Measurements from ENCODE around the gene CLDN4. TPM values are rescaled to one million over a fixed set of nuclear protein-coding genes. Genes with fewer than 3 reads are reported as not detected.
A peak's percentile ranks its signal among the peaks of the same experiment; 100 is the strongest.
"Not testable (repeated sequence)": the region's sequence is repeated elsewhere in the genome, so short reads cannot be mapped to it uniquely, and the experiment has no call there.

The CLDN4 gene
- total RNA-seq, 1 donor from 2014 or later, result 55.5 TPM

GRCh38 chr7:73811760-73812168 is 19.0 kb upstream of the CLDN4 start:
- H3K27me3 ChIP-seq (ENCODE audit: control insufficient read depth, insufficient read depth, low read length), result no peaks in the 10 kb centered on the region
- no peak overlapping the region for H3K4me3 ChIP-seq (ENCODE audit: low read depth, low read length)
- no peaks in the 10 kb centered on the region for H3K36me3 ChIP-seq (ENCODE audit: control insufficient read depth, insufficient read depth, low read length)
- TF ChIP-seq, protein P1, sequence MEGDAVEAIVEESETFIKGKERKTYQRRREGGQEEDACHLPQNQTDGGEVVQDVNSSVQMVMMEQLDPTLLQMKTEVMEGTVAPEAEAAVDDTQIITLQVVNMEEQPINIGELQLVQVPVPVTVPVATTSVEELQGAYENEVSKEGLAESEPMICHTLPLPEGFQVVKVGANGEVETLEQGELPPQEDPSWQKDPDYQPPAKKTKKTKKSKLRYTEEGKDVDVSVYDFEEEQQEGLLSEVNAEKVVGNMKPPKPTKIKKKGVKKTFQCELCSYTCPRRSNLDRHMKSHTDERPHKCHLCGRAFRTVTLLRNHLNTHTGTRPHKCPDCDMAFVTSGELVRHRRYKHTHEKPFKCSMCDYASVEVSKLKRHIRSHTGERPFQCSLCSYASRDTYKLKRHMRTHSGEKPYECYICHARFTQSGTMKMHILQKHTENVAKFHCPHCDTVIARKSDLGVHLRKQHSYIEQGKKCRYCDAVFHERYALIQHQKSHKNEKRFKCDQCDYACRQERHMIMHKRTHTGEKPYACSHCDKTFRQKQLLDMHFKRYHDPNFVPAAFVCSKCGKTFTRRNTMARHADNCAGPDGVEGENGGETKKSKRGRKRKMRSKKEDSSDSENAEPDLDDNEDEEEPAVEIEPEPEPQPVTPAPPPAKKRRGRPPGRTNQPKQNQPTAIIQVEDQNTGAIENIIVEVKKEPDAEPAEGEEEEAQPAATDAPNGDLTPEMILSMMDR (IDR thresholded peaks at IDR 0.05; ENCODE audit: insufficient read depth, low read length, severe bottlenecking), result peak; percentile 90
- DNase-seq (ENCODE audit: low read depth) (peak; percentile 54), FAIRE-seq (no peak)

- Histone ChIP-seq H3K4me3 (ENCODE audit: low read depth, low read length) (no peak overlapping the region), H3K27me3 (ENCODE audit: control insufficient read depth, insufficient read depth, low read length) (no peaks in the 10 kb centered on the region), H3K36me3 (ENCODE audit: control insufficient read depth, insufficient read depth, low read length) (no peaks in the 10 kb centered on the region)
- DNase-seq (ENCODE audit: low read depth), result no peak
- no peak for FAIRE-seq
- TF ChIP-seq, protein P1 (IDR thresholded peaks at IDR 0.05; ENCODE audit: insufficient read depth, low read length, severe bottlenecking), result no peak
Measured at GRCh38 chr7:73812996-73813395, 17.8 kb upstream of the CLDN4 start.

DNA sequence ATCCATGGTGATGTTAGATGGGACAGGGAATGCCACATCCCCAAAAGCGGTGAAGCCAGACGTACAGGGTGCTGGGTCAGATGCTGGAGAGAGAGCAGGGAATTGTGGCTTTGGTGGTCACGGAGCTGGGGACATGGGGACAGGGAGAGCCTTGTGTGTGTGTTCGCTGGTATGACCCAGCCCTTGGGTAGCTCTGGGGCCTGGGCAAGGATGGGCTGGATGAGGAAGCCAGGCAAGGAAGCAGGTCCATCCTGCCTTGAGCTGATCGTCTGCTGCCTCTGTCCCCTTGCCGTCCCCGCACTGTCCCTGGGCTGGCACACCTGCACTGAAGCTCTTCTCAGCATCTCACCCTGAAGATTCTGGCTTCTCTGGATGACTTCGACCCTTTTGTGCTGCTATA is 15.4 kb upstream of the CLDN4 start:
- H3K27me3 ChIP-seq (ENCODE audit: control insufficient read depth, insufficient read depth, low read length), result no peaks in the 10 kb centered on the region
- H3K36me3 ChIP-seq (ENCODE audit: control insufficient read depth, insufficient read depth, low read length), result no peaks in the 10 kb centered on the region
- DNase-seq (ENCODE audit: low read depth) (no peak), FAIRE-seq (no peak)
- H3K4me3 ChIP-seq (ENCODE audit: low read depth, low read length), result no peak overlapping the region
- TF ChIP-seq, protein P1 (IDR thresholded peaks at IDR 0.05; ENCODE audit: insufficient read depth, low read length, severe bottlenecking), result no peak

- Histone ChIP-seq H3K36me3 (ENCODE audit: control insufficient read depth, insufficient read depth, low read length) (no peaks in the 10 kb centered on the region), H3K4me3 (ENCODE audit: low read depth, low read length) (no peak overlapping the region), H3K27me3 (ENCODE audit: control insufficient read depth, insufficient read depth, low read length) (no peaks in the 10 kb centered on the region)
- TF ChIP-seq, protein P1 (IDR thresholded peaks at IDR 0.05; ENCODE audit: insufficient read depth, low read length, severe bottlenecking), result no peak
- DNase-seq (ENCODE audit: low read depth), result no peak
- no peak for FAIRE-seq
Measured at GRCh38 chr7:73817121-73817520, 13.7 kb upstream of the CLDN4 start.

DNA sequence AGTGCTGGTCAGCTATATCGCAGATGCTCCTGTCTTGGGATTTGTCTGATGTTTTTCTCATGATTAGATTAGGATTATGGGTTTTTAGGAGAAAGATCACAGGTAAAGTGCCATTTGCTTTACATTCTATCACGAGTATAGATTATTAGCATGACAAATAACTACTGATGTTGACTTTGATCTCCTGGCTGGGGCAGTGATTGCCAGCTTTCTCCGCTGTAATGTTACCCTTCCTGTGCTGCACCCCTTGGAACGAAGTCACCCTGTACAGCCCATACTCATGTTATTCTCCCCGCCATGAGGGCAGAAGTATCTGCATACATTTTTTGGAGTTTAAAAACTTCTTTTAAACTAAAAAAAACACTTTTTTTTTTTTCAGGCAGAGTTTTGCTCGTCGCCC is 10.8 kb upstream of the CLDN4 start:
- no peak for FAIRE-seq
- Histone ChIP-seq H3K36me3 (ENCODE audit: control insufficient read depth, insufficient read depth, low read length) (no peaks in the 10 kb centered on the region), H3K4me3 (ENCODE audit: low read depth, low read length) (no peak overlapping the region), H3K27me3 (ENCODE audit: control insufficient read depth, insufficient read depth, low read length) (no peaks in the 10 kb centered on the region)
- TF ChIP-seq, protein P1 (IDR thresholded peaks at IDR 0.05; ENCODE audit: insufficient read depth, low read length, severe bottlenecking), result no peak
- DNase-seq (ENCODE audit: low read depth), result no peak

DNA sequence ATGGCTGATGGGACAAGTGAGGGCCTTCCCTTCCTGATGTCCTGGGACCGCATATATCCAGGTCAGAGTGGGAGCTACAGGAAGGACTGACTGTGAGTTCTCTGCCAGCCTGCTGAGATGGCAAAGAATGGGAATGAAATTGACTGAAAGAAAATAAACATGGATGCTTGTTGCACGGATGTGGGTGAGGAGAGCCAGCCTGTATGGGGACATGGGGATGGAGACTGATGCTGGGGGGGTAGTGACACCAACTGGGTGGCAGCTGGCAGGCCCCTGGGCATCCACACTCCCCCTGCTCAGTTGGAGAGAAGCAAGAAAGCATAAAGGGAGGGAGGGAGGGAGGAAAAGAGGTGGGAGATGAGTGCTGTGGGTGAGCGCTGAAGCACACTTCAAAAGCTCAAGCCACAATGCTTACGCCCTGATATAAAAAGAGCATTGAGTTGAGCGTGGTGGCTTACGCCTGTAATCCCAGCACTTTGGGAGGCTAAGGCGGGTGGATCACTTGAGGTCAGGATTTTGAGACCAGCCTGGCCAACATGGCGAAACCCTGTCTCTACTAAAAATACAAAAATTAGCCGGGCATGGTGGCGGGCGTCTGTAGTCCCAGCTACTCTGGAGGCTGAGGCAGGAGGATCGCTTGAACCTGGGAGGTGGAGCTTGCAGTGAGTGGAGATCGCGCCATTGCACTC is 9.1 kb upstream of the CLDN4 start:
- FAIRE-seq; H3K27me3 ChIP-seq (ENCODE audit: control insufficient read depth, insufficient read depth, low read length); H3K36me3 ChIP-seq (ENCODE audit: control insufficient read depth, insufficient read depth, low read length); H3K4me3 ChIP-seq (ENCODE audit: low read depth, low read length); DNase-seq (ENCODE audit: low read depth): not testable (repeated sequence)

All from bronchial epithelial cell (primary cell).